HuH-7 (cell line): Measurements from ENCODE around the gene CEP97.
"Not testable (repeated sequence)": the region's sequence is repeated elsewhere in the genome, so short reads cannot be mapped to it uniquely, and the experiment has no call there.

Experiments used
- DNase-seq: peaks from one replicate; pipeline ENCODE4 v3.0.0; 2011; ENCODE audit warnings: low spot score

The CEP97 gene

GRCh38 chr3:101724329-101725193 is at the start of gene CEP97:
CEP97 (plus strand) TSS chr3:101724614; CDS start chr3:101724677, 63 bp downstream.
- peak; percentile 82 for DNase-seq

- DNase-seq = no peak
Observed at GRCh38 chr3:101675709-101676215, 48.7 kb upstream of the CEP97 start.

- peak; percentile 92 for DNase-seq
Observed at GRCh38 chr3:101676216-101676764, 48.1 kb upstream of the CEP97 start.

- DNase-seq = peak; percentile 96
Observed at GRCh38 chr3:101676765-101677435, 47.5 kb upstream of the CEP97 start, which contains the start of gene ZBTB11. ZBTB11 (minus strand) TSS chr3:101677132; CDS start chr3:101676914, 218 bp downstream.

- DNase-seq = no peak
Observed at GRCh38 chr3:101677436-101678286, 46.8 kb upstream of the CEP97 start.

- not testable (repeated sequence) for DNase-seq
Observed at GRCh38 chr3:101678837-101679236, 45.6 kb upstream of the CEP97 start.

- DNase-seq = no peak
Observed at GRCh38 chr3:101680466-101680865, 43.9 kb upstream of the CEP97 start.

GRCh38 chr3:101685050-101685400 is 39.4 kb upstream of the CEP97 start:
- DNase-seq = no peak

GRCh38 chr3:101685870-101686307 is 38.5 kb upstream of the CEP97 start:
- DNase-seq = no peak

- DNase-seq = no peak
Observed at GRCh38 chr3:101687142-101687931, 37.1 kb upstream of the CEP97 start.

GRCh38 chr3:101689286-101689685 is 35.1 kb upstream of the CEP97 start:
- DNase-seq = no peak

- DNase-seq = no peak
Observed at GRCh38 chr3:101690972-101691371, 33.4 kb upstream of the CEP97 start.

GRCh38 chr3:101691685-101692671 is 32.4 kb upstream of the CEP97 start:
- DNase-seq = not testable (repeated sequence)

GRCh38 chr3:101693540-101693939 is 30.9 kb upstream of the CEP97 start:
- not testable (repeated sequence) for DNase-seq

- not testable (repeated sequence) for DNase-seq
Observed at GRCh38 chr3:101694836-101695235, 29.6 kb upstream of the CEP97 start.

- no peak for DNase-seq
Observed at GRCh38 chr3:101695779-101696372, 28.5 kb upstream of the CEP97 start.

- DNase-seq = no peak
Observed at GRCh38 chr3:101701696-101702634, 22.4 kb upstream of the CEP97 start.

GRCh38 chr3:101702726-101703125 is 21.7 kb upstream of the CEP97 start:
- no peak for DNase-seq
